K562 (cell line): Measurements from ENCODE around the gene KCNH2. TPM values are rescaled to one million over a fixed set of nuclear protein-coding genes. Genes with fewer than 3 reads are reported as not detected.

Source experiments
- ATAC-seq: fragments of 200-7000 bp; cut with Tn5 transposase; 3 replicates; pipeline ENCODE4 v1.9.1; 2020; ENCODE audit warnings: moderate library complexity
- BruUV-seq: library from RNA; stranded (reverse); fragments of 400-500 nt; replicated peaks from 2 replicates; lab custom pipeline; 2021; lab: Mats Ljungman, UMichigan
- CTCF ChIA-PET: fragments of 300-600 bp; formaldehyde crosslinking; extraction: SDS; loops from one replicate; lab custom pipeline; 2021; ENCODE audit warnings: low intra/inter-chr PET ratio; lab: Yijun Ruan, JAX
- POLR2A ChIA-PET: fragments of 300-600, 350-650 bp; sonication (Branson Sonifier 250); formaldehyde crosslinking; extraction: SDS; loops from one replicate; lab custom pipeline; 2021; ENCODE audit warnings: antibody characterized with exemption, inconsistent platforms; lab: Yijun Ruan, JAX
- DNase-seq, 4 experiments: peaks; one replicate each; pipeline versions ENCODE4 v3.0.0 to v3.0.0-alpha.2; 2011 to 2018; ENCODE audit warnings: low spot score in 3 of 4, mixed read lengths in 3 of 4; ENCODE audit errors: extremely low read depth in 1 of 4
- FAIRE-seq: peaks from 2 replicates; lab custom pipeline; 2011; peaks lifted over from hg19 to GRCh38; lab: Jason Lieb, UNC
- H2AFZ ChIP-seq: 2 replicates; pipeline ENCODE4 v1.6.0; 2011; ENCODE audit warnings: low read depth, low read length, control low read depth, inconsistent platforms
- H3K27ac ChIP-seq: fragments of 200-600 bp; 3 replicates; pipeline ENCODE4 v1.8.0; 2011; ENCODE audit warnings: low read depth, mild to moderate bottlenecking, control low read depth, inconsistent platforms, low read length, moderate library complexity, mixed read lengths; ENCODE audit errors: extremely low read depth
- H3K27me3 ChIP-seq, 2 experiments: fragments of 300-600 bp in 1 of 2; 2 replicates in 1 of 2; 3 replicates in 1 of 2; pipeline versions ENCODE4 v1.6.0 to v1.8.0; 2011; ENCODE audit warnings: inconsistent platforms in 2 of 2, low read length in 2 of 2, mild to moderate bottlenecking in 1 of 2, mixed read lengths in 1 of 2, moderate library complexity in 1 of 2; ENCODE audit not compliant: control insufficient read depth in 2 of 2, insufficient read depth in 2 of 2
- H3K36me3 ChIP-seq: fragments of 300-600 bp; 3 replicates; pipeline ENCODE4 v1.8.0; 2011; ENCODE audit warnings: mild to moderate bottlenecking, low read length, inconsistent platforms; ENCODE audit not compliant: control insufficient read depth, insufficient read depth
- H3K4me1 ChIP-seq, 2 experiments: fragments of 200-600 bp in 1 of 2; replicated peaks in 1 of 2; 2 replicates in 1 of 2; 3 replicates in 1 of 2; pipeline versions ENCODE4 v1.5.1 to v1.8.0; 2011; ENCODE audit warnings: inconsistent platforms in 2 of 2, low read length in 2 of 2, mild to moderate bottlenecking in 1 of 2, mixed read lengths in 1 of 2, moderate library complexity in 1 of 2; ENCODE audit not compliant: control insufficient read depth in 2 of 2, insufficient read depth in 2 of 2
- H3K4me2 ChIP-seq: 2 replicates; pipeline ENCODE4 v1.6.1; 2011; ENCODE audit warnings: low read length, control low read depth, inconsistent platforms, mixed read lengths; ENCODE audit not compliant: insufficient read depth
- H3K4me3 ChIP-seq: fragments of 200-600 bp; sonication (generic), shearing (Covaris generic); 2 replicates; pipeline ENCODE4 v1.5.1; 2016; ENCODE audit warnings: control low read depth, inconsistent platforms
- H3K79me2 ChIP-seq: fragments of 200-600 bp; 3 replicates; pipeline ENCODE4 v1.8.0; 2011; ENCODE audit warnings: low read length, inconsistent platforms; ENCODE audit not compliant: control insufficient read depth, insufficient read depth
- H3K9ac ChIP-seq, 2 experiments: 2 replicates each; pipeline versions ENCODE4 v1.6.0 to v1.6.1; 2011; ENCODE audit warnings: low read depth in 2 of 2, low read length in 2 of 2, control low read depth in 1 of 2, inconsistent platforms in 1 of 2, mild to moderate bottlenecking in 1 of 2, mixed read lengths in 1 of 2; ENCODE audit not compliant: insufficient read depth in 1 of 2
- H3K9me1 ChIP-seq: one replicate; pipeline ENCODE4 v1.6.0; 2011; ENCODE audit warnings: inconsistent platforms, mild to moderate bottlenecking, low read length, moderate library complexity; ENCODE audit not compliant: control insufficient read depth, insufficient read depth
- H3K9me3 ChIP-seq: replicated peaks from 2 replicates; pipeline ENCODE4 v1.5.1; 2011; ENCODE audit warnings: low read depth, low read length, inconsistent platforms; ENCODE audit not compliant: control insufficient read depth, insufficient read depth
- H4K20me1 ChIP-seq: replicated peaks from 2 replicates; pipeline ENCODE4 v1.6.1; 2011; ENCODE audit warnings: low read length, inconsistent platforms, mixed read lengths; ENCODE audit not compliant: control insufficient read depth, insufficient read depth
- E4F1 ChIP-seq: fragments of 250-450 bp; sonication (Bioruptor Pico); IDR thresholded peaks from 2 replicates; pipeline ENCODE4 v1.5.0; 2021; ENCODE audit warnings: mild to moderate bottlenecking, borderline replicate concordance
- NR2C2 ChIP-seq, 2 experiments: fragments of 200-800 bp in 1 of 2; sonication (Bioruptor generic) in 1 of 2; sonication (generic) in 1 of 2; formaldehyde crosslinking in 1 of 2; IDR thresholded peaks; 2 replicates each; pipeline versions ENCODE4 v1.6.1 to v1.8.0; 2016 to 2022; ENCODE audit warnings: mild to moderate bottlenecking in 1 of 2, missing compliant biosample characterization in 1 of 2, missing genetic modification characterization in 1 of 2, missing genetic modification reagents in 1 of 2
- RBFOX2 ChIP-seq: fragments of 200-400 bp; formaldehyde crosslinking; IDR thresholded peaks from 2 replicates; pipeline ENCODE4 v1.6.1; 2017; ENCODE audit warnings: low read depth, mild to moderate bottlenecking, low read length, moderate library complexity
- RBM14 ChIP-seq: fragments of 200-400 bp; formaldehyde crosslinking; IDR thresholded peaks from 2 replicates; pipeline ENCODE4 v1.6.1; 2018; ENCODE audit warnings: low read depth, mild to moderate bottlenecking, low read length, moderate library complexity, borderline replicate concordance; ENCODE audit not compliant: insufficient read depth
- USF1 ChIP-seq: sonication (generic); formaldehyde crosslinking; IDR thresholded peaks from 2 replicates; pipeline ENCODE4 v1.9.0; 2022; ENCODE audit warnings: mild to moderate bottlenecking, missing genetic modification reagents
- WGBS: fragments of 100-300 bp; shearing (Covaris generic); methylation state at CpG from one replicate; pipeline ENCODE4 v1.1.6; 2016; ENCODE audit warnings: low coverage, mixed read lengths; ENCODE audit not compliant: insufficient coverage; ENCODE audit errors: missing lambda C conversion rate; 5-methylcytosine and 5-hydroxymethylcytosine counted together
- in situ Hi-C: fragments of 300-500 bp; cut with MboI; formaldehyde crosslinking; loops from 4 replicates; pipeline ENCODE4 v1.15.0; 2018; ENCODE audit warnings: inconsistent platforms, mixed read lengths
- intact Hi-C: fragments of 100-400 bp; cut with micrococcal nuclease; formaldehyde crosslinking; loops from 2 replicates; pipeline ENCODE4 v1.14.2; 2022
- polyA plus RNA-seq, 8 experiments: library from polyadenylated mRNA; depleted of rRNA in 4 of 8; stranded (reverse) in 5 of 8; unstranded in 3 of 8; fragments of >200 nt; fragmentation: Nextera tagmentation in 2 of 8; fragmentation: Illumina TruSeq in 1 of 8; extraction: Ambion mirVana in 2 of 8; extraction: Trizol in 1 of 8; gene quantifications; 2 replicates each; pipeline versions ENCODE4 v1.2.1 to v1.2.3, GENCODE V29; 2011 to 2014; ENCODE audit warnings: inconsistent platforms in 1 of 8, missing spikeins in 1 of 8
- total RNA-seq, 7 experiments: library from RNA; depleted of rRNA in 6 of 7; stranded (reverse); fragments of >200 nt in 6 of 7; fragmentation: Illumina TruSeq in 2 of 7; extraction: Trizol in 2 of 7; gene quantifications; 2 replicates each; pipeline versions ENCODE4 v1.2.1 to v1.2.3, GENCODE V29; 2011 to 2021; ENCODE audit warnings: low replicate concordance in 1 of 7

The KCNH2 gene
- total and polyA plus RNA-seq, 9 of the 15 experiments (the other 6 are each of a cell fraction or from before 2014, with no cell fraction given) = 18.1 to 368 (median 218) TPM

GRCh38 chr7:151007469-151007898 lies 29.4 kb upstream of the KCNH2 start (continued):
- TF ChIP-seq NR2C2 (CRISPR knock-in tag; IDR thresholded peaks at IDR 0.05) = 0 out of 2 replicates have a peak, but pooled peaks have one; percentile 36
- no peak for TF ChIP-seq NR2C2 (tag; IDR thresholded peaks at IDR 0.05)

GRCh38 chr7:151006590-151007300 lies 28.6 kb upstream of the KCNH2 start:
- intact Hi-C loops = loop anchor here (5.0 kb wide), 1 partner anchor 226 kb away; the partner anchor contains the start of gene CHPF2
- 76% methylated on average over 23 of the region's 23 CpGs for WGBS

More at GRCh38 chr7:151006590-151007300, 28.6 kb upstream of the KCNH2 start:
- CTCF ChIA-PET = interaction anchor here (3.5 kb wide), 1 partner anchor 44 kb away, joined by 15 read pairs; no protein-coding TSS in a partner anchor
- Histone ChIP-seq H3K9me1 (no peaks in the 10 kb centered on the region), H3K27me3 (no peaks in the 10 kb centered on the region; a peak in 1 of 5 replicates), H3K4me2 (no peak overlapping the region), H3K9me3 (no peaks in the 10 kb centered on the region), H3K4me1 (peaks cover 41 to 61% of the 10 kb centered on the region in 2 experiments), H2AFZ (no peak overlapping the region), H3K9ac (peak overlapping the region in 1 of 2 experiments; percentile 69; a peak in 2 of 4 replicates), H3K36me3 (peaks cover 2% of the 10 kb centered on the region; the same call in 1 of the 3 replicates), H3K79me2 (peaks cover 30% of the 10 kb centered on the region), H4K20me1 (no peaks in the 10 kb centered on the region), H3K27ac (no peak overlapping the region), H3K4me3 (no peak overlapping the region)
- no TSS peak for BruUV-seq
- DNase-seq (no peak), ATAC-seq (no peak), FAIRE-seq (no peak)
- peak; percentile 27; the same call in 1 of the 2 replicates for TF ChIP-seq USF1 (CRISPR knock-in tag)
- TF ChIP-seq RBM14 = 0 out of 2 replicates have a peak, but pooled peaks have one; percentile 66
- no peak for TF ChIP-seq E4F1 (CRISPR knock-in tag)
- TF ChIP-seq RBFOX2 = peak; percentile 27; the same call in 1 of the 2 replicates
- POLR2A ChIA-PET = interaction anchor here (0.6 to 8.4 kb wide), 6 partner anchors 8 to 721 kb away, joined by 3 to 146 read pairs (median 6); partner anchors contain the start of genes ABCB8 and ATG9B
- in situ Hi-C loops = no loop called here
